Muscle of arm (tissue), 14 donors: ENCODE measurements around the gene CA11. TPM values are rescaled to one million over a fixed set of nuclear protein-coding genes. Genes with fewer than 3 reads are reported as not detected.
"Not testable (repeated sequence)": the region's sequence is repeated elsewhere in the genome, so short reads cannot be mapped to it uniquely, and the experiment has no call there.

ENCODE experiments used
- DNase-seq: peaks from one replicate; pipeline ENCODE4 v3.0.0-alpha.2; 2013
- long read RNA-seq, 11 donors: transcript quantifications; one replicate each; lab custom pipeline, GENCODE V29; 2026
- polyA plus RNA-seq, 12 donors: library from polyadenylated mRNA; unstranded; fragments of 120-200 nt; gene quantifications; one replicate each; pipeline ENCODE4 v1.2.1, GENCODE V29; 2013; ENCODE audit not compliant: insufficient read length in 12 of 12

Gene CA11
- 10 to 100 TPM in 6 of 12 donors, 1 to 10 TPM in 5, not detected in 1; 5.8 to 20.9 (median 10.5) TPM for polyA plus RNA-seq
- long read RNA-seq, donor 1, partial matches to known transcripts, result 0 of 3 reads
- long read RNA-seq, donor 1, other reads (novel, unspliced or antisense), result 0 of 3 reads
- long read RNA-seq, donor 2, partial matches to known transcripts, result 0 of 2 reads
- long read RNA-seq, donor 2, other reads (novel, unspliced or antisense), result 0 of 2 reads
- long read RNA-seq, donor 3, partial matches to known transcripts, result 0 of 1 reads
- long read RNA-seq, donor 3, other reads (novel, unspliced or antisense), result 0 of 1 reads
- long read RNA-seq, donor 4, partial matches to known transcripts, result 0 of 2 reads
- long read RNA-seq, donor 4, other reads (novel, unspliced or antisense), result 0 of 2 reads
- long read RNA-seq, donor 5, partial matches to known transcripts, result 0 of 5 reads
- long read RNA-seq, donor 5, other reads (novel, unspliced or antisense), result 0 of 5 reads
- long read RNA-seq, donor 6, partial matches to known transcripts, result 0 of 3 reads
- long read RNA-seq, donor 6, other reads (novel, unspliced or antisense), result 0 of 3 reads
- long read RNA-seq, donor 7, partial matches to known transcripts, result 0 of 2 reads
- long read RNA-seq, donor 7, other reads (novel, unspliced or antisense), result 0 of 2 reads
- long read RNA-seq, donor 8, partial matches to known transcripts, result 0 of 4 reads
- long read RNA-seq, donor 8, other reads (novel, unspliced or antisense), result 0 of 4 reads
- long read RNA-seq, donor 9, partial matches to known transcripts, result 0 of 1 reads
- long read RNA-seq, donor 9, other reads (novel, unspliced or antisense), result 0 of 1 reads
- long read RNA-seq, donor 10, transcript CA11-202 (2 exons, 275 nt), result major isoform, 7 of 9 reads
- long read RNA-seq, donor 10, partial matches to known transcripts, result 0 of 9 reads
- long read RNA-seq, donor 10, other reads (novel, unspliced or antisense), result 0 of 9 reads
- long read RNA-seq, donor 11, partial matches to known transcripts, result 0 of 2 reads
- long read RNA-seq, donor 11, other reads (novel, unspliced or antisense), result 0 of 2 reads

DNA sequence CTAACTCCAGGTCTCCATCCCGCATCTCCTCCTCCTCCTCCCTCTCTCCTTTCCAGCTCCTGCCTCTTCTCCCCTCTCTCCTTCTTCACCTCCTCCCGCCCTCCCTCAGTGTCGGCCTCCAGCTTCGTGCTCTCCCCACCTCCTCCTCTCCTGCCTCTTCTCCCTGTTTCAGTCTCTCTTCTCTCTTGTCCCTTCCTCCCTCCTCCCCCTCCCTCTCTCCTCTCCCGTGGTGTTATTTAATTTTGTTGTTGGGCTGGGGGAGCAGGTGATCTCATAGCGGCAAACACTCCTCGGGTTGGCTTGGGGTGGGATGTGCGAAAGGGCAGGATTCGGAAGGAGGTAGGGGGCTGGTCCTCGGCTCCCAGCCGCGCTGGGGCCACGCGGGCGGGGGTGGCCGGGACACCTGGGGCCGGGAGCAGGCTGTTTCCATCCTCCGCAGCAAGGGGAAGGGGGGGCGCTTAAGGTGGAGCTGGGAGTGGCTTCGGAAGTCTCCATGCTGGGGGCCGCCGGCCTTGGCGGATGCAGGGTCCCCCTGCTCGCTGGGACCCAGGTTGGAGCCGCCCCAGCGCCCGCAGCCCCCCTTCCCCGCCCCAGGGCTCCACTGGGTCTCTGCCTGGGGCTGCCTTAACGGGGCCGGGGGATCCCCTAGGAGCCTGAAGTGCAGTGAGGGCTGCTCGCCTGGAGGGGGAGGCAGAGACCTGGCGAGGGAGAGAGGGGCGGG is at the start of gene CA11:
CA11 (minus strand) TSS at position 187 of the 721 bp plus-strand sequence. CDS start 555 bp downstream, outside the sequence.
- DNase-seq, result peak; percentile 92

DNA sequence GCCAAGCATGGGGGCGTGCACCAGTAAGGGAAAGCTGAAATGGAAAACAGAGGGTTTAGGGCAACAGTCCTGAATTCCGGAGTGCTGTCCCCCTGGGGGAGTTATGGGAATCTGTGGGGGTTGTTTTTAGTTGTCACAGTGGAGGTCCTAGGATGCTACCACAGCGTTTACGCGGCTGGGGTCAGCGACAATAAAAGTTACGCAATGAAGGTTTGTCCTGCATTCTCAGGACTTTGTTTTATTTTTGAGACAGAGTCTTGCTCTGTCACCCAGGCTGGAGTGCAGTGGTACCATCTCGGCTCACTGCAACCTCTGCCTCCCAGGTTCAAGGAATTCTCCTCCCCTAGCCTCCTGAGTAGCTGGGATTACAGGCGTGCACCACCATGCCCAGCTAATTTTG is 47.6 kb upstream of the CA11 start:
- DNase-seq, result not testable (repeated sequence)

DNA sequence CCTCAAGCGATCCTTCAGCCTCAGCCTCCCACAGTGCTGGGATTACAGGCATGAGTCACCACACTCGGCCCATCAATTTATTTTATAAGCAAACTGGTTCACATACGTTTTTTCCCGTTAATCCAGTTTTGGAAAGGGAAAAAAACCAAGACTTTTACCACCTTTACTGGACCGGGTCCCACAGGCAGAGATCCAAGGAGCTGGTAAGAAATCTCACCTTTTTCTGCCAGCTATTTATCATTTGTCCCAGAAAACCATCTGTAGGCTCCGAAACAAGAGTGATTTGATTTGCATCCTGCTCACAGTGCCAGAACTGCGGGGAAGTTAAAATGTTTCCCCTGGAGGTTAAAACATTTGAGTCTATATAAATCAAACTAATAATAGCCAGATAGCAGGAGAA is 43.5 kb upstream of the CA11 start:
- no peak for DNase-seq

DNA sequence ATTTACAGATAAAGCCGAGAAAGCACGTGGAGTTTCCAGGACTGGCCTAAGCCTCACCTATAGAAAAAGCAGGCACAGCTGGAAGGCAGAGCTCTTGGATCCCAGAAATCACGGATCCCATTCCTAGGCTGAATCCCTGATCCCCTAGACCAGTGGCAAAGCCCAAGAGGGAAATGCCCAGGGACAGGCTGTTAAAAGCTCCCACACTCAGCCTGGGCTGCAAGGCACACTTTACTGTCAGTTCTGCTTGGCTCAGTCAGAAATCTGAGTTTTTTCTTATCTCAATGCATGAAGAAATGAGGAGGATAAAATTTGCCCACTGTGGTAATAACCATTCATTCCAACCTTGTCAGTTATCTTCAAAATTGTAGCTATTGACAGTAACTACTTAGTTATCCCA is 41.8 kb upstream of the CA11 start:
- no peak for DNase-seq

DNA sequence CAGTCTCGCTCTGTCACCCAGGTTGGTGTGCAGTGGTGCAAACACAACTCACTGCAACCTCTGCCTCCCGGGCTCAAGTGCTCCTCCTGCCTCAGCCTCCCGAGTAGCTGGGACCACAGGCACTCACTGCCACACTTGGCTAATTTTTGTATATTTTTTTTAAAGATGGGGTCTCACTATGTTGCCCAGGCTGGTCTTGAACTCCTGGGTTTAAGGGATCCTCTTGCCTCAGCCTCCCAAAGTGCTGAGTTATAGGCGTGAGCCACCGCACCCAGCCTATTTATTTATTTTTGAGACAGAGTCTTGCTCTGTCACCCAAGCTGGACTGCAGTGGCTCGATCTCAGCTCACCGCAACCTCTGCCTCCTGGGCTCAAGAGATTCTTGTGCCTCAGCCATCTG is 40.6 kb upstream of the CA11 start:
- DNase-seq, result not testable (repeated sequence)

DNA sequence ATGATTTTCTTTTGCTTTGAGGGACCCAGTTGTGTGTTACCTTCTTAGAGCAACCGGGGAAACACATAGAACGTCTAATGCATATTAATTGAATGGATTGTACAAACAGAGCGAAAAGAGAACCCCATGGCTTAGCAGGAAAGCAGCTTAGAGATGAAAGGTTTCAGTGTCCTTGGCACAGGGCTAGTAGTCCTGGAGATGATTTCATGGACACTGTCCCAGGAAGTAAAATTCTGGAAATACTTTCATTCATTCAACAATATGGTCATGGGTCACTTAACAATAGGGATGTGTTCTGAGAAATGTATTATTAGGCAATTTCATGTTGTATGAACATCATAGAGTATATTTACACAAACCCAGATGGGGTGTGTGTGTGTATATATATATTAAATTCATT is 40.1 kb upstream of the CA11 start:
- no peak for DNase-seq

DNA sequence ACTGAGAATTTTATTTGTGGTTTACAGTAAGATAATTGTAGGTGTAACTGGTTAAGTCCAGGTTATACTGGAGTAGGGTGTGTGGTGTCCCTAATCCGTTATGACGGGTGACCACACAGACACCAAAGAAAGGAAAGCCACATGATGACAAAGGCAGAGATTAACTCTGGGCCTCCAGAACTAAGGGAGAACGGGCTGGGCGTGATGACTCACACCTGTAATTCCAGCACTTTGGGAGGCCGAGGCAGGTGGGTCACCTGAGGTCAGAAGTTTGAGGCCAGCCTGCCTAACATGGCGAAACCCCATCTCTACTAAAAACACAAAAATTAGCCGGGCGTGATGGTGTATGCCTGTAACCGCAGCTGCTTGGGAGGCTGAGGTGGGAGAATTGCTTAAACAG is 39.6 kb upstream of the CA11 start:
- no peak for DNase-seq

DNA sequence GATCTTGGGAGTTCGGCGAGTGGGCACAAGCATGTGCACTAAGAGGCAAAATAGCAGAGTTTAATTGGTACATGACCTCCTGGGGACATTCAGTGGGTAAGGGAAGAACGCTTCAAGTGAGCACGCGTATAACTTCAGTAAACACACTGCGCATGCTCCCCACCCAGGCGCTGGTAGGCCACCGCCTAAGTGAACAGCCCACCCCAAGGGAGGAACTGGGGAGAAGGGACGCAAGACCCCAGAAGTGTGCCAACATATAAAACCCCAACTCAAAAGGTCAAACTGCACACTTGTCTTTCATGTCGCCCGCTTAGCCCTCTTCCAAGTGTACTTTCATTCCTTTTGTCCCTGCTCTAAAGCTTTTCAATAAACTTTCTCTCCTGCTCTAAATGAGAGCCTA is 37.4 kb upstream of the CA11 start:
- DNase-seq, result peak; percentile 73

DNA sequence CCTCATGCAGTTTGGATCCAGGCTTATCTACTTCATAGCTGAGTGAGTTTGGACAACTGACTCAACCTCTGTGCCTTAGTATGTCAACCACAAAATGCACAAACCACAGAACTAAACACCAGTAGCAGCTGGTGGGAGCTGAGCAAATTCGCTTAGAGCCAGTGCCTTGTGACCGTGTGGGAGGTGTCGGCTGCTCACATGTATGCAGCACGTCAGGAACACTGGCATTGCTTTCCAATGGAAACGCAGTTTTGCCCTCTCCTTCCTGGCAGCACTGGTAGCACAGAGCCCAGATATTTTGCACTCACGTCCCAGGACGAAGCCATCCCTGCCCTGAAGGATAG is 35.1 kb upstream of the CA11 start:
- no peak for DNase-seq

DNA sequence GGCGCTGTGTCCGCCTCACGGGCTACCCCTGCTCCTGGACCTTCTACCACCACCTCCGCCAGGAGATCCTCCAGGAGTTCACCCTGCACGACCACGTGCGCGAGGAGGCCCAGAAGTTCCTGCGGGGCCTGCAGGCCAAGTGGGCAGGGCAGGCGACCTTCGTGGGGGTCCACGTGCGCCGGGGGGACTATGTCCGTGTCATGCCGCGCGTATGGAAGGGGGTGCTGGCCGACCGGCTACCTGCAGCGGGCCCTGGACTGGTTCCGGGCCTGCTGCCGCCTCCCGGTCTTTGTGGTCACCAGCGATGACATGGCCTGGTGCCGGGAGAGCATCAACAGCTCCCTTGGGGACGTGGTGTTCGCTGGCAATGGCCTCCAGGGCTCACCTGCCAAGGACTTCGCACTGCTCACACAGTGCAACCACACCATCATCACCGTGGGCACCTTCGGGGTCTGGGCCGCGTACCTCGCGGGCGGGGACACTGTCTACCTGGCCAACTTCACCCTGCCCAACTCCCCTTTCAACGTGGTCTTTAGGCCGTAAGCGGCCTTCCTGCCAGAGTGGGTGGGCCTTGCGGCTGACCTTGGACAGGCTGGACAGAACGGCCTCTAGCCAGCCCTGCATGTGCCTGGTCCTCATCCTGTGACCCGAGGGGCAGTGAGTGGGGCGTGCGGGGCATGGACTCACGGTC is 34.6 kb upstream of the CA11 start:
- DNase-seq, result no peak

DNA sequence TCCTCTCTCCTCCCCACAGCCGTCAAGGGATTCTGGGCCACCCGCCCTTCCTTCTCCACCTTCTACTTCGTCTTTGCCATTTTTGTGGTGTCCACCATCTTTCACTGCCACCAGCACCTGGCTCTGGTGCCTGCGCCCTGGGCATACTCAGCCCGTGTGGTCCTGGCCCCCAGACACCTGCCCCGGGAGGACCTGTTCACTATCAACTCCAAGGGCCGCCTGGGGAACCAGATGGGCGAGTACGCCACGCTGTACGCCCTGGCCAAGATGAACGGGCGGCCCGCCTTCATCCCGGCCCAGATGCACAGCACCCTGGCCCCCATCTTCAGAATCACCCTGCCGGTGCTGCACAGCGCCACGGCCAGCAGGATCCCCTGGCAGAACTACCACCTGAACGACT is 34.0 kb upstream of the CA11 start:
- DNase-seq, result not testable (repeated sequence)

DNA sequence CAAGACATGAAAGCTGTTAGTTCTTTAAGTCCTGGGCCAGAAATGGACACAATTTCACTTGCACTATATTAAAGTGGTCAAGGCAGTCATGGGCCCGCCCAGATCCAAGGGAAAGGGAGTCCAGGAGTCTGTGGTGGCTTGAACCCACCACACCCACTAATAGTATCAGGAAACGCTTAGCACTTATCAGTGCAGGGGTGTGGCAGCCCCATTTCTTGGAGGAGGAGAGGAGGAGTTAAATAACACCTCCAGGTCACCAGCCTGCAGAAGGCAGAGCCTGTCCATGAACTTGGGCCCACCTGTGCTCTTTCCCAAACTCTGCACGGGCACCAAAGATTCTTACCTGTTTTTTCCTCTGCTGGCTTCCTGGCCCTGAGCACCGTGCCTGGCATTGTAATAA is 32.2 kb upstream of the CA11 start:
- no peak for DNase-seq

DNA sequence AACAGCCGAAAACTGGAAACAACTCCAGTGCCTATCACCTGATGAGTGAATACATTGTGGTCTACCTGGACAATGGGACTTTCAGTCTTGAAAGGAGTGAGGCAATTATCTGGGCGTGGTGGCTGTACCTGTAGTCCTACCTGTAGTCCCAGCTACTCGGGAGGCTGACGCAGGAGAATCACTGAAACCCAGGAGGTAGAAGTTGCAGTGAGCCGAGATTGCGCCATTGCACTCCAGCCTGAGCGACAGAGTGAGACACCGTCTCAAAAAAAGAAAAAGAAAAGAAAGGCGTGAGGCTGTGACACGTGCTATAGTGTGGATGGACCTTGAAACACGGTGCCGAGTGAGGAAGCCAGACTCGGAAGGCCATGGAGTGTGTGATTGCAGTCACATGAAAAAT is 30.9 kb upstream of the CA11 start:
- no peak for DNase-seq

DNA sequence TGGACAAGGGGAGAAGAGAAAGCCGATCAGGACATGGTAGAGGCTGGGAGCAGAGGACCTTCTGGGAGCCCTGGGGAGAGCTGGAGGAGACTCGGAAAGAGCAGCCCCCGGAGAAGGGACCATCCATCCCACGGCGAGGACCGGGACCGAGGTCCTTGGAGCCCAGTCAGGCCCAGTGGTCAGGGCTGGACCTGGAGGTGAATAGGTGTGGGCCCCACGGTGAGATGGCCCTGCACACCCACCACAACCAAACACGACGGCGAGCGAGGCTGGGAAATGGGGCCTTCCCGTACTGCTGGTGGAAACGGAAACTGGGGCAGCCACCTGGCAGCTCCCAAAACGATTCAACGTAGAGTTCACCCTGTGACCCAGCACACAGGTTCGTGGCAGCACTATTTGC is 30.5 kb upstream of the CA11 start:
- DNase-seq, result no peak

DNA sequence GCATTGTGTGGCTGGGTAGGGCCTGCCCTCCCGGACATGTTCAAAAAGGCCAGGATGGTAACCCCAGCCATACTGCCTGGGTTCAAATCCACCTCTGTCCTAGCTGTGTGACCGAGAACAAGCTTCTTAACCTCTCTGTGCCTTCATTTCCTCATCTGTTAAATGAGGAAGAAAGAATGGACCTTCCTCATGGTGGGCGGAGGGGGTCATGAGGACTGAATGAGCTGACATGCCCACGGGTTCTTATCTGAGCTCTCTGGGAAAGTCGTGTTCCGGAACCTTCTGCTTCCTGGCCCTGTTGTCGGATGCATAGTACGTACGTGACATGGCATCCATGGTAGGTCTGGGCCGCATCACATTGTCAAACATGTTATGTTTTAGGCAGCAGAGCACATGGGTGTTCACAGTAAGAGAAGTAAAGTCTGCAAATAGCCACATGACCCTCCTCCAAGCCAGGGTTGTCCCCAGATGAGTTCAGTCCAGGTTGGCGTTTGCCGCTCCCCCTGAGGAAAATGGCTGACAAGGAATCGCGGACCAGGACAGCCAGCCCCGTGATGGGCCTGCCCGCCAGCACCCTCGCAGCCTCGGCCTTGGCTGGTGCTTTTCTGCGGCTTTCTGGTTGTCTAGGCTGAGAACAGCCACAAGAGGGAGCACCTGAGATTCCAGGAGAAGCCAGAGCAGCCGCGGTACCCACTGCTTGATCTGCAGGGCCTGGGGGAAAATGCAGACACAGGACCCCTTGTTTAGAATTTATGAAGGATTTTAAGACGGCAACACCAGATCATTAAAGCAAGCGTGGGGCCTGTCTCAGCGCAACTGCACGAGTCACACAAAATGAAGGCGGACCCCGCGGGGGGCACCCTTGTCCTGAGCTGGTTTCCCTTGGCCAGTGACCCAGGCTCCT is 29.2 kb upstream of the CA11 start:
- peak; percentile 82 for DNase-seq

DNA sequence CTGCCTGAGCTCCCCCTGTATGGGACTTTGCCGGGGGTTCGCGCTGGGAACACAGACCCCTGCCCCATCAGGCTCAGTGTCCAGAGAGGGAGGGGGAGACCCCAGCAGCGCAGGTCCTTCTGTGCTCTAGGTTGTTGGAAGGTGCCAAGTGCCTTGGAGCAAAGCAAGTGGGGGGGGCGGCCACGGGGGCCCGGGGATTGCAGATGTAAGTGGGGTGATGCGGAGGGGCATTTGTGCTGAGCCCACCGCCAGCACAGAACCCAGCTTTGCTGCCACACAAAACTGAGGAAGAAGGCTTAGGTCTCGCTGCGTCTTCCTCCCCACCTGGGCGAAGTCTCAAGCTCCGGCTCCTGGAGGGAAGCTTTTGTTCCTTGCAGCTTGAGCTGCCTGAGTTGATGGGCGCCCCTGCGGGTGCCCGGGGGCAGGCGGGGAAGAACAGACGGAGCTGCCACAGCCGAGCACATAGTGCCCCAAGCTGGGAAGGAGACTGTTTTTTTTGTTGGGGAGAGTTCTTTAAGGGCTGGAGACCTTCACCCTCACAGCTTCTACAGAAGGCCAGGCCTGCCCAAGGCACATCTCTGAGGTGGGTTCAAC is 28.3 kb upstream of the CA11 start:
- DNase-seq, result no peak

DNA sequence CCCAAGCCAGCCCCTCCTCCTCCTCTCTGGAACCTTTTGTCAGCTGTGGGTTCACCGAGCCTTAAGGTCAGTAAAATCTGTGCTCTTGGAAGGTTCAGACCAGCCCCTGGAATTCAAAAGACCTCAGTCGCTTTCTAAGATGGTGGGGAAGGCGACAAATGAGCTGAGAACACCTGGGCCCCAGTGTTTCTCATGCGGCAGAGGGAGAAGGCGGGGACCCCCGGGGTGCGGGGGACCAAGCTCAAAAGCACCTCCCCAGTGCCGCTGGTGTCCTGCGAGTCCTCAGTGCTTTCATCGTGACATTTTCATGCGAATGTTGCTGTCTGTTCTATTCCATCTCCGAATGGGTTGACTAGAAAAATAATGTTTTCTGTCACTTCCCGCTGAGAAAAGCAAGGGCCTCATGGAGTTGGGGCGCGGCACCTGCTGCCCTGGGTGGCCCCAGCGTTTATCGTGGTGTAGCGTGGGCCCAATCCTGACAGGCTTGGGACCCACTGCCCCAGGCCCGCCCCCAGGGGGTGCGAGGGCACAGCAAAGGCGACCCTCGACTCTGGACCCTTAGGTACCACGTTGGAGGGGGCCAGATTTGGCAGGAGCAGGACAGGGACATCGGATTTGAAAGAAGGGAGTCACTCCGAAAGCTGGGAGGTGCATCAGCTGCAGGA is 27.6 kb upstream of the CA11 start:
- no peak for DNase-seq

DNA sequence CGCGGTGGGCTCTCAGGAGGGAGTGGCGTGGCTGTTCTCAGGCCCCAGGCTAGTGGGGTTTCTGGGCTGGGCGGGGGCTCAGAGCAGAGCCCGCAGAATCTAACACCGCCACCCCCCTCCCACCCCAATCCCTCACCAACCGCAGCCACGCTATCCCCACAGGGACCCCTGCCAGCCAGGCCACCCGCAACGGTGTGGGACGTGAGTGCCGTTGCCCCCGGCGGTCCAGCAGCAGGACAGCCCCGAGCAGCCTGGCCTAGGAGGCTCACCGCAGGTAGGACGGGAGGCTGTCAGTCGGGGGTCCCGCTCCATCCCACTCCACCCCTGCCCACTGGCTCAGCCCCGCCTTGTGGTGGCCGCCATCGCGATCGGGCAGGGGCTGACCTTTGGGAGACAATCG is 27.0 kb upstream of the CA11 start, which contains the start of gene NTN5:
NTN5 (minus strand) TSS at position 24 of the 400 bp plus-strand sequence. CDS start 2,031 bp downstream, outside the sequence.
- DNase-seq, result no peak

DNA sequence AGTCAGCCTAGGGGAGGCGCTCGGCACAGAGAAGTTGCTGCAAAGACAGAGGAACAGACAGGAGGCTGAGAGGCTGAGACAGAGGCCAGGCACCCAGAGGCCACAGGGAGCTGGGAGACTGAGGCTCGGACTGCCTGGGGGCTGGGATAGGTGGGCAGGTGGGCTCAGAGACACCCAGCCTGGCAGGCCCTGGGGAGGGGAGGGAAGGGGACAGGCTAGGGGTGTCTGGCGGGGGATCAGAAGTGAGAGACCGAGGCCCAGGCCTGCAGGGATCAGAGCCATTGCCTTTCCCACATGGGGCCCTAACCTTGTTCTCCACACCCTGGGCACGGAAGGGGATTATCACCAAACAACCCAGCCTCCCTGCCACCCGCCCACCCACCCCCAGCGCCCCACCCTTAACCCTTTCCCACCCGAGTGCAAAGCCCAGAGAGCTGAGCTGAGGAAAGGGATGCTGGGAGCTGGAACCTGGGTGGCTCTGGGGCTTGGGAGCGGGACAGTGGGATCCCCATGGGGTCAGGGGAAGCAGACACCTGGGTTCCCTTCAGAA is 25.5 kb upstream of the CA11 start:
- no peak for DNase-seq
